Heart left ventricle (tissue), 16 donors: Measurements from ENCODE around the gene IKBKG. TPM values are rescaled to one million over a fixed set of nuclear protein-coding genes. Genes with fewer than 3 reads are reported as not detected.
A peak's percentile ranks its signal among the peaks of the same experiment; 100 is the strongest.

Experiments
- ATAC-seq, 4 donors: fragments of 200-7000 bp; cut with Tn5 transposase; one replicate each; pipeline ENCODE4 v1.9.1; 2020 to 2022; ENCODE audit warnings: moderate library complexity in 4 of 4, mild to moderate bottlenecking in 3 of 4, moderate number of reproducible peaks in 1 of 4
- DNase-seq, 5 donors: peaks; one replicate each; pipeline ENCODE4 v3.0.0-alpha.2; 2020
- H3K27ac ChIP-seq, 12 donors: fragments of 200-600 bp; sonication (generic) in 4 of 12; one replicate each; pipeline versions ENCODE4 v1.5.0 to v1.8.0; 2016 to 2022; ENCODE audit warnings: mild to moderate bottlenecking in 2 of 12
- H3K27me3 ChIP-seq, 9 donors: fragments of 200-600 bp; sonication (generic) in 2 of 9; one replicate each; pipeline versions ENCODE4 v1.5.1 to v1.8.0; 2016 to 2022; ENCODE audit warnings: mild to moderate bottlenecking in 3 of 9
- H3K36me3 ChIP-seq, 9 donors: fragments of 200-600 bp; sonication (generic) in 2 of 9; one replicate each; pipeline versions ENCODE4 v1.5.0 to v1.8.0; 2018 to 2022; ENCODE audit warnings: mild to moderate bottlenecking in 2 of 9
- H3K4me1 ChIP-seq, 12 donors: fragments of 200-600 bp; sonication (generic) in 4 of 12; one replicate each; pipeline versions ENCODE4 v1.5.0 to v1.8.0; 2016 to 2022; ENCODE audit warnings: mild to moderate bottlenecking in 3 of 12
- H3K4me3 ChIP-seq, 12 donors: fragments of 200-600 bp; sonication (generic) in 4 of 12; one replicate each; pipeline versions ENCODE4 v1.5.0 to v1.8.0; 2017 to 2022; ENCODE audit warnings: mild to moderate bottlenecking in 9 of 12, moderate library complexity in 4 of 12
- H3K9me3 ChIP-seq, 12 donors: fragments of 200-600 bp; sonication (generic) in 4 of 12; one replicate each; pipeline versions ENCODE4 v1.5.0 to v1.8.0; 2016 to 2022; ENCODE audit warnings: mild to moderate bottlenecking in 1 of 12
- CTCF ChIP-seq, 12 donors: fragments of 200-600 bp; sonication (generic) in 4 of 12; IDR thresholded peaks; one replicate each; pipeline versions ENCODE4 v1.5.0 to v1.8.0; 2018 to 2022; ENCODE audit warnings: antibody characterized with exemption in 12 of 12, mild to moderate bottlenecking in 5 of 12
- POLR2A ChIP-seq, 2 donors: fragments of 450-650 bp; IDR thresholded peaks; one replicate each; pipeline ENCODE4 v1.6.1; 2017; ENCODE audit warnings: antibody characterized with exemption in 2 of 2, mild to moderate bottlenecking in 2 of 2, moderate library complexity in 2 of 2
- WGBS, 4 donors: extraction: QIAGEN DNeasy Blood & Tissue Kit in 2 of 4; methylation state at CpG; one replicate each; pipeline versions ENCODE4 v1.1.5 to v1.1.7; 2013 to 2018; 5-methylcytosine and 5-hydroxymethylcytosine counted together
- intact Hi-C, 10 donors: fragments of 100-400 bp; cut with DNase I; formaldehyde crosslinking; loops; one replicate each; pipeline versions ENCODE4 v1.11.1 to v1.14.2; 2022
- polyA plus RNA-seq, 2 donors: library from polyadenylated mRNA; stranded (reverse); fragments of 200-250 nt; gene quantifications; one replicate each; pipeline ENCODE4 v1.2.3, GENCODE V29; 2013
- total RNA-seq, 9 donors: library from RNA; depleted of rRNA in 2 of 9; stranded (reverse); fragments of >200 nt in 2 of 9; fragmentation: NEBNext Ultra II Directional in 3 of 9; extraction: Animal tissue kit (Norgen Biotek cat#: 25700) in 3 of 9; gene quantifications; one replicate each; pipeline versions ENCODE4 v1.1.0 to v1.2.4, GENCODE V29; 2016 to 2023
- donor health status: ischemic (EF 13 %, LVEDD 7.1; RV severe dilation, severe dysfunction).
- donor health status: healthy with polysubstance abuse.
- donor health status: DM: no; HTN: yes; CAD: no.
- donor health status: DM: no; HTN: no; CAD: no.
- donor health status: ischemic (EF 25% LVEDD 6.9; RV normal size, moderate dysfunction).
- donor health status: ischemic (EF 25% LVEDD 5.7; RV mildly dilated, moderate dysfunction).
- donor health status: healthy.
- donor health status: DM: yes; HTN: yes; CAD: no.
- donor health status: ischemic (EF 35%, LVEDD 5.7; RV mildly dilated, moderate dysfunction).
- donor health status: nonischemic (EF 11% LVEDD 7.7; RV severe dilation, severe dysfunction).
- donor health status: DM: yes; HTN: yes; CAD: no.
- donor health status: PGD.
- donor health status: ischemic (EF 29% LVEDD 5.4; RV normal size, mild dysfunction).
- donor health status: nonischemic (EF 23%, LVEDD 6.1; RV moderate dilation, normal function).

IKBKG gene
- total and polyA plus RNA-seq, 11 donors, result 7.1 to 29.4 (median 15.3) TPM

GRCh38 chrX:154515090-154515965, 32.1 kb upstream of the IKBKG start:
- DNase-seq, result peak; percentile 27 to 61 (median 48)
- peak in 2 of 4 donors; percentile 1 to 8 for ATAC-seq
- peak overlapping the region; percentile 87 to 98 (median 93) for H3K27ac ChIP-seq
- peaks cover 0 to 5% (median 0%) of the 10 kb centered on the region in 9 donors for H3K27me3 ChIP-seq
- 16 to 60% (median 32%) methylated on average over 23 to 34 of the region's 34 CpGs for WGBS, 4 donors
- TF ChIP-seq POLR2A (IDR thresholded peaks at IDR 0.05), result no peak
- TF ChIP-seq CTCF (IDR thresholded peaks at IDR 0.05), result no peak
- H3K36me3 ChIP-seq, result peaks cover 0 to 8% (median 0%) of the 10 kb centered on the region in 9 donors
- H3K4me1 ChIP-seq, result peaks cover 0 to 28% (median 10%) of the 10 kb centered on the region in 12 donors
- peak overlapping the region; percentile 59 to 97 (median 76) for H3K4me3 ChIP-seq
- intact Hi-C loops, result loop anchor here in 2 of 10 donors (5.0 kb wide), 3 partner anchors 38 to 118 kb away; partner anchors contain the start of genes GDI1 (in 1 of the 2), LAGE3 (in 1 of the 2) and RPL10 (in 1 of the 2)
- H3K9me3 ChIP-seq, result no peaks in the 10 kb centered on the region

DNA sequence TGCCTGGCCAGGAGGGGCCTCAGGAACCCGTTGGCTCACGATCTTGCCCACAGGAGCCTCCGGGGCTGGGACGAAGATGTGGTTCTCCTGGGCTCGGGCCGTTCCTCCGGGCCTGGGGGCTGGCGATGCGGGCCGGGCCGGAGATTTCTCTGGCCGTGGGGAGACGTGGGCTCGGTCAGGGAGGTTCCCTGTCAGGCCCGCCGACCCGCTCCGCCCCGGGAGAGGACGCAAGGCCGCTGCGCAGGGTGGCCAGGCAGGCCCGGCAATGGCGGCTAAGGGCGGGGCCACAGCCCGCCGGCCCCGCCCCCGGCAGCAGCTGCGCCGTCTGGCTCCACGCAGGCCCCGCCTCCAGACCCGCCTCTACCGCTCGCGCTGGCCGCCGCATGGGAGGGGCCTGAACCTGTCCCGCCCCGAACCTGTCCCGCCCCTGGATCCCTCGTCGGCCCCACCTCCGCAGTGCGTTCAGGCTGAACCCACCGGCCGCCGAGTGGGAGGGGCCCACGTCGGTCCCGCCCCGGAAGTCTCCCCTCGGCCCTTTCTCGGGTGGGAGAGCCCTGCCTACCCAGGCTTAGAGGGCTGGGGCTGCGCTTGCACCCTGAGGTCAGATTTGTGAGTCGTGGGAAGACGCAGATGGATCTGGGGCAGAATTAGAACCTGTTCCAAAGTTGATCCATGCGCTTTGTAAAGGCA, 31.3 kb upstream of the IKBKG start, which contains the start of gene FAM3A:
FAM3A (minus strand) TSS at position 267 of the 690 bp plus-strand sequence. CDS start 460 bp downstream, outside the sequence.
- Histone ChIP-seq H3K36me3 (peaks cover 0 to 1% (median 0%) of the 10 kb centered on the region in 9 donors), H3K27me3 (peaks cover 0 to 5% (median 0%) of the 10 kb centered on the region in 9 donors), H3K27ac (peak within 1 kb of the TSS; percentile 89 to 98 (median 93)), H3K4me3 (peak within 1 kb of the TSS; percentile 59 to 97 (median 76)), H3K4me1 (peaks cover 0 to 28% (median 10%) of the 10 kb centered on the region in 12 donors), H3K9me3 (no peaks in the 10 kb centered on the region)
- intact Hi-C loops, result loop anchor here in 2 of 10 donors (1.0 to 5.0 kb wide), 5 partner anchors 25 to 119 kb away; partner anchors contain the start of genes SLC10A3 (in 2 of the 2), GDI1 (in 1 of the 2), LAGE3 (in 1 of the 2) and RPL10 (in 1 of the 2)
- WGBS, 4 donors, result 0 to 51% (median 17%) methylated on average over 18 to 59 of the region's 59 CpGs
- peak; percentile 94 to 97 (median 95) for DNase-seq
- TF ChIP-seq CTCF (IDR thresholded peaks at IDR 0.05) (no peak), POLR2A (IDR thresholded peaks at IDR 0.05) (peak; percentile 82 to 94)
- ATAC-seq, result peak; percentile 94 to 97 (median 97)

GRCh38 chrX:154516656-154517100, 30.7 kb upstream of the IKBKG start:
- ATAC-seq (peak; percentile 46 to 68 (median 62)), DNase-seq (peak in 1 of 5 donors; percentile 57)
- H3K9me3 ChIP-seq, result no peaks in the 10 kb centered on the region
- TF ChIP-seq CTCF (IDR thresholded peaks at IDR 0.05) (no peak), POLR2A (IDR thresholded peaks at IDR 0.05) (no peak)
- intact Hi-C loops, result loop anchor here in 2 of 10 donors (1.0 to 5.0 kb wide), 5 partner anchors 26 to 119 kb away; partner anchors contain the start of genes SLC10A3 (in 2 of the 2), GDI1 (in 1 of the 2), LAGE3 (in 1 of the 2) and RPL10 (in 1 of the 2)
- peaks cover 0 to 28% (median 9%) of the 10 kb centered on the region in 12 donors for H3K4me1 ChIP-seq
- peak overlapping the region in 10 of 12 donors; percentile 30 to 97 (median 76) for H3K4me3 ChIP-seq
- 3 to 38% (median 18%) methylated on average over 18 to 19 of the region's 19 CpGs for WGBS, 4 donors
- H3K27me3 ChIP-seq, result peaks cover 0 to 5% (median 0%) of the 10 kb centered on the region in 9 donors
- H3K27ac ChIP-seq, result peak overlapping the region; percentile 85 to 98 (median 92)
- no peaks in the 10 kb centered on the region for H3K36me3 ChIP-seq
